Forelimb muscle (tissue), 1 donor: ENCODE results near the gene LGMN. TPM values are rescaled to one million over a fixed set of nuclear protein-coding genes. Genes with fewer than 3 reads are reported as not detected.
"Not testable (repeated sequence)": the region's sequence is repeated elsewhere in the genome, so short reads cannot be mapped to it uniquely, and the experiment has no call there.

Source experiments
- DNase-seq: peaks from one replicate; pipeline ENCODE4 v3.0.0-alpha.2; 2013; ENCODE audit warnings: low read depth
- polyA plus RNA-seq: library from polyadenylated mRNA; unstranded; fragments of 120-200 nt; gene quantifications from one replicate; pipeline ENCODE4 v1.2.1, GENCODE V29; 2013; ENCODE audit not compliant: insufficient read length

Gene LGMN
- polyA plus RNA-seq = 82.3 TPM

DNA sequence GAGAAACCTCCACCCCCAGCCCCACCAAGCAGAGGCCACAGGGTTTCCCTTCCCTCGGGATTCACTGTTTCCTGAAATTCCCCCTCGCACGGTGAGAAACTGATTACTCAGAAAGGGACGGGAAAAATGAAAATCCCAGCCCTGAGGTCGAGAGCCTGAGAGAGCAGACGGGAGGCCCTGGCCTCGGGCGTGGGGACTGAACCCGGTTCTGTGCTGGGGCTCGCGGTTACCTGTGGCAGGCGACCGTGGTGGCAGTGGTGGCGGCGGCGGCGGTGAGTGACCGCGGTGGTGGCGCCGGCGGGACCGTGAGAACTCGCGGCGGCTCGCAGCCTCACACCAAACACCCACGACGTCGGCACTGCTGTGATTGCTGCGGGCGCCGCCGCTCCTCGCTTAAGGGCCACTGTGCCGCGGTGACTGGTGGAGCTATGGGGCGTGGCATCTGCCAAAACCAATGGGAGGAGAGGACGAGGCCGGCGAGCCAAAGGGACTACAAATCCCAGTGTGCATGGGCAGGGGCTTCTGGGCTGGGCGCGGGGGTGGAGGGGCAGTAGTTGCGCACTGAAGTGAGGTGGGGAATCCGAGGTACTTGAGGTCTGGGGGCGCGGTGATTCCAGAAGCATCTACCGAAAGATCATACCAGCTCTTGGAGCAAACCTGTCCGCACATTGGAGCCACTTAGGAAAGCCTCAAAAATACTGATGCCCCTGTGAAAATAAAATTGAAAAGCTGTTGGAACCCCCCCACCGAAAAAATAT lies at the start of gene LGMN:
LGMN (minus strand) TSS at position 369 of the 758 bp plus-strand sequence. CDS start 15,841 bp downstream, outside the sequence.
- peak; percentile 73 for DNase-seq

DNA sequence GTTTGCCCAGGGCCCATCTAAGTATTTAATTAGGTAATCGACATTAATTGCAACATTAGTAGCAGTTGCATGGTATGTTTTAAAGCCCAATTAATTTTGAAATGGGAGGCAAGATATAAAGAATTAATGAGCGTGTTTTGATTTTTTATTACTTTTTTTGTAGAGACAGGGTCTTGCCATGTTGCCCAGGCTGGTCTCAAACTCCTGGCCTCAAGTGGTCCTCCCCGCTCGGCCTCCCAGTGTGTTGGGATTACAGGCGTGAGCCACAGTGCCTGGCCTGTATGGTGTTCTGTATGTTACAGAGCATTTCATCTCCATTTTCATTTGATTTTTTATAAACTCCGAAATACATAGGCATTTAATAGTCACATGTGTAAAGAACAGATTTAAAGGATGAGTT lies 46.5 kb upstream of the LGMN start:
- DNase-seq = no peak

- no peak for DNase-seq
Measured at GRCh38 chr14:92794547-92794941, 46.1 kb upstream of the LGMN start.

DNA sequence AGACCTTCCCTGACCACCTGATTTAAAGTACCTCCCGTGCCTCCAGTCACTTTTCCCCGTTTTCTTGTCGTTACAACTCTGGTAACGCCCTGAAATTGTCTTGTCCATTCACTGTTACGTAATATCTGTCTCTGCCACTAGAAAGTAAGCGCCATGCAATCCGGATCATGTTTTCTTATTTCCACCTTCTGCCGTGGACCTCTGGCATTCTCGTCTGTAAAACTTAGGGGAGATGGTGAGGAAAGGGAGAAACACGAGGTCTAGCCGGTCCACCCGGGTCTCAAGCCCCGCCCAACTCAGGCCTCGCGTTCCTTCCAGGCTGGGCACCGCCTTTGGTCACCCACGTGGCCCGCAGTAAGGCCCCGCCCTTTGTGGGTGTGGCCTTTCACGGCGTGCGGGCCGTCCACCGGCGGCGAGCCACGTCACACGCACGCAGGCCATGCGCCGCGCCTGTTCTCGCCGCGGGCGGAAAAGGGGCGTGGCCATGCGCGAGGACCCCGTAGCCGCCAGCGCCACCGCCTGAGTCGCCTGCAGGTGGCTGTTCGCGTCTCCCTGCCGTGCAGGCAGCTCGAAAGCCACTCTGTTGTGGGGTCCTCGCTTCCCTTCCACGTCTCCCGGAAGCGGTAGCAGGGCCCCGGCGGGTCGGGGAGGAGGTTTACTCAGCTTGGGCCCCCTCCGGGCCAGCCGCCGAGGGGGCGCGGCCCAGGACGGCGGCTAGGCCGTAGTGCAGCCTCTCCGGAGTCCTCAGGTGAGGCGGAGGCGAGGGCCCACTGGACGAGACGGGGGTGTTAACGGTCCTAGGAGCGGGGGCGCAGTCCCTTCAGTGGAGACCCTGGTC lies 45.5 kb upstream of the LGMN start, which contains the start of gene GOLGA5:
GOLGA5 (plus strand) TSS at position 597 of the 838 bp plus-strand sequence. CDS start 3,133 bp downstream, outside the sequence.
- DNase-seq = peak; percentile 95

GRCh38 chr14:92792885-92793284 lies 44.5 kb upstream of the LGMN start:
- no peak for DNase-seq

DNA sequence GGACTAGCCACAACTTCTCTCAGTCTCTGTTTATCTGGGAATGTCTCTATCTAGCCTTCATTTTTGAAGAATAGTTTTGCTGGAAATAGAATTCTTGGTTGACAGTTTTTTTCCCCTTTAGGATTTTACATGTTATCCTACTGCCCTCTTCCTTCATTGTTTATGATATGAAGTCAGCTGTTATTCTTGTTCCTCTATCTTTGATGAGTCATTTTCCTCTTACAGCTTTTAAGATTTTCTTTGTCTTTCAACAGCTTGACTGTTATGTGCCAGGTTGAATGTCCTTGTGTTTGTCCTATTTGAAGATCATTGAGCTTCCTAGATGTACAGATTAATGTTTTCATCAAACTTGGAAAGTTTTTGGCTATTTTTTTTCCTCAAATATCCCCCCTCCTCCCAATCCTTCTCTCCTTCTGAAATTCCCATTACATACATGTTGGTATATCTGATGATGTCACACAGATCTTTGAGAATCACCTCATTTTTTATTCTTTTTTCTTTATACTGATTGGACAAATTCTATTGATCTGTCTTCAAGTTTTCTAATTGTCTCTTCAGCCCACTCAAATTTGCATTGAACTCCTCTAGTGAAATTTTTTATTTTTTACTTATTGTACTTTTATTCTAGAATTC lies 41.1 kb upstream of the LGMN start:
- no peak for DNase-seq

DNA sequence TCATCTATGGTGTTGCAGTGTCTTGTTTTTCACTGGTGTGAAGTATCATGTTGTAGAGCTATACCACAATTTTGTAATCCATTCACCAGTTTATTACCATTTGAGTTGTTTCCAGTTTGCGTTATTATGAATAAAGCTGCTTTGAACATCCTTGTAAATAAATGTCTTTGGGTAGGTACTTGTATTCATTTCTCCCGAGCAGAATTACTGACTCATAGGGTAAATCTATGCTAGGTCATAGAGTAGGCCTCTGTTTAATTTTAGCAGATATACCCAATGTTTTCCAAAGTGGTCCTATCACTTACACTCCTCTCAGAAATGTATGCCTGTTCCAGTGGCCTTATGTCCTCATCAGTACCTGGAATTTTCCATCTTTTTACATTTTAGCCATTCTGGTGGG lies 39.1 kb upstream of the LGMN start:
- DNase-seq = no peak

- DNase-seq = no peak
Measured at GRCh38 chr14:92786427-92786756, 38.0 kb upstream of the LGMN start.

DNA sequence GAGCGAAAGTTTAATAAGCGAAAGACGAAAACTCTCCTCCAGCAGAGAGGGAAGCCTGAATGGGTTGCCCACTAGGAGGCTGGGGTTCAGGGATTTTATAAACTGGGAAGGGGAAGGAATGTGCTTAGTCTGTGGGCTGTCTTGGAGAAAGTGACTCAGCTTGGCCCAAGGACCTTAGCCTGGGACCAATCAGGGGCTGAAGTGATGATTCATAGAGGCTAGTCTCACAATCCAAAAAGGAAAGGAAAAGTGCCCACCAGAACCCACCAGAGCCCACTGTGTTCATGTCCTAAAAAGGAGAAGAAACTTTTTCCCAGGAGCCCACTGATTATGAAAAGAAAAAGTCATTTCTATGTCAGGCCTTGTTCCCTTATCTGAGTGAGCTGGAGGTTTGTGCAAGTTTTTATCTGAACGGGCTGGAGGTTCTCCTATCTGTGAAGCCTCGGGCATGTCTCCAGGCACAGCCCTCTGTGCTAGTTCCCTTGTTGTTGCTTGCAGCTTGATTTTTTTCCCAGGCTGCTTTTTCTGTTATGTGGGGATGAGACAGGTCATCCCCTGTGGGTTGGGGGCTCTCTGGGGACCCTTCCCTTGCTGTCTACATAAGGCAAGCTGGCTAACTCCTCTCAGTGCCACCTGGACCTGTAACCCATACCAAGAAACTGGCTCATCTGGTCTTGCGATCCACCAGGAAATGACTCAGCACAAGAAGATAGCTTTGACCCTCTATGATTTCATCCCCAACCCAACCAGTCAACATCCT lies 37.4 kb upstream of the LGMN start:
- no peak for DNase-seq

DNA sequence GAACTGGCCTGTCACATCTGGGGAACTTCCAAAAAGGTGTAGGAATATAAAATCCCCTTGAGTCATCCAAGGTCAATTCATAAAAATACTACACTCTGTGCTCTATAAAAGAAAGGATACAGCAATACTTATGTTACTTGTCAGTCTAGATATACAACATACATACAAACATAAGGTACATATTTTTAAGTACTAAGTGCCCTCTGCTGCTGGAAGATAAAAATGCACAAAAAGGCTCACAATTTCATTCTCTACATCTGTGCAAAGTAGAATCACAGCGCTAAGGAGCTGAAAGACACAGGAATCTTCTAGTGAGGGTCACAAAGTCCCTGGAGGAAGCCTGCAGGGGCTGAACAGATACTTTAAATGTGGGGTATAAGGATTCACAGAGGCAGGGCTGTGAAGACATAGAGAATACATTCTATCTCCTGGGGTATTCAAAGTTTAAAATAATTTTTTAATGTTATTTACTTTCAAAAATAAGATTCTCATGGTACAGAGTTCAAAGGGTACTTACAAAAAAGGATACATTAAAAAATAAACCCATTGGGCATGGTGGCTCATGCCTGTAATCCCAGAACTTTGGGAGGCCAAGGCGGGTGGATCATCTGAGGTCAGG lies 35.5 kb upstream of the LGMN start:
- DNase-seq = peak; percentile 52

- DNase-seq = no peak
Measured at GRCh38 chr14:92781350-92781749, 32.9 kb upstream of the LGMN start.

DNA sequence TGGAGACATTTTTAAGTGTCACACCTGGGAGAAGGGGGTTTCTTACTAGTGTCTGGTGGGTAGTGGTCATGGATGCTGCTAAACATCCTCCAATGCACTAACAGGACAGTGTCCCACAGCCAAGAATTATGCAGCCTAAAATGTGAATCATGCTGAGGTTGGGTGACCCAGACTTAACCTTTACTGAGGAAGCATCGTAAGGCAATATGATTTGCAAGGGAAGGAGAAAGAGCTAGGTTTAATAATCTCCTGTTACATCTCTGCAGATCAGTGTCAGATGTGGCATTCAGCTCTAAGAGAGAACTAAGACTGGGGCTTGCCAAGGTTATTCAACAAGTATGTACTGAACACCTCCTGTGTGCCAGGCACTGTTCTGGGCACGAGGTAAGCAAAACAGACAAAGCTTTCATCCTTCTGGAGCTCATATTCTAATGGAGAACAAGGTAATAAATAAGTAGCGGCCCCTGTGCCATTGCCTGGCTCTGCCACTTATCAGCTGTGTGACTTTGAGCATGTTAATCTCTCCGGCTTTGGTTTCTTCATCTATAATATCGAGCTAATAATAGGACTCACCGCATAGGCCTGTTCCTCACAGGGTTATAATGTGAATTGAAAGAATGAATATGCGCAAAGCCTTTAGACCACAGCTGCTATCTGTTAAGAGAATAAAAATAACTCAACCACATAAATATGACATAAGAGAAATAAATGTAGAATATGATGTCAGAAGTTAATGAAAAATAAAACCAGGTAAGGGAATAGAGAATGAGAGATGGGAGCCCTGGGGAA lies 32.2 kb upstream of the LGMN start:
- no peak for DNase-seq

DNA sequence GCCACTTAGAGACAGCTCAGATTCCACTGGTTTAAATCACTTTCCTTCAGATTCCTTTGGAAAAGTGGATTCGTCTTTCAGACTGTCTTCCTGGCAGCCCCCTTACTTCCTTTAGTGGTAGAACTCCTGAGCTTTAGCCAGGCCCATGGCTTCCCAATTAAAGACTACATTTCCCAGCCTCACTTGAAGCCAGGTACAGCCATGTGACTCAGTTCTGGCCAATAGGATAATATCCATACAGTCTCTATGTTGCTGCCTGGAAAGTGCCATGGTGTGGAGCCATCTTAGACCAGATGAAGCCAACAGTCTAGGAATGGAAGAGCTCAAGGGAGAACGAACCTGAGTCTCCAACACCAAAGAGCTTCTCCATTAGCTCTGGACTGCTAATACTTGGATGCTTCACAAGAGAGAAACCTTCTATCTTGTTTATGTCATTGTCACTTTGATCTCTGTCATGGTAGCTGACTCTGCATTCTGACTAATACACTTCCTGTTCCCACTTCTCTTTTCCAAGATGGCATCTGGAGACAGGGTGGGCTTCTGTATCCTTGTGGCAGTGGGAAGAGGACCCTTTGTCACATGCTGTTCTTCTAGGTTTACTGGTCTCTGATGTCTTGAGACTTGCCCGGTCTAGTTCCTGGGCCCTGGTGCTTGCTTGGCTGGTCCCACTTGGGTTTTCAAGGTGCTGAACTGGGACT lies 30.6 kb upstream of the LGMN start:
- DNase-seq = not testable (repeated sequence)

GRCh38 chr14:92775292-92775691 lies 26.9 kb upstream of the LGMN start:
- not testable (repeated sequence) for DNase-seq

DNA sequence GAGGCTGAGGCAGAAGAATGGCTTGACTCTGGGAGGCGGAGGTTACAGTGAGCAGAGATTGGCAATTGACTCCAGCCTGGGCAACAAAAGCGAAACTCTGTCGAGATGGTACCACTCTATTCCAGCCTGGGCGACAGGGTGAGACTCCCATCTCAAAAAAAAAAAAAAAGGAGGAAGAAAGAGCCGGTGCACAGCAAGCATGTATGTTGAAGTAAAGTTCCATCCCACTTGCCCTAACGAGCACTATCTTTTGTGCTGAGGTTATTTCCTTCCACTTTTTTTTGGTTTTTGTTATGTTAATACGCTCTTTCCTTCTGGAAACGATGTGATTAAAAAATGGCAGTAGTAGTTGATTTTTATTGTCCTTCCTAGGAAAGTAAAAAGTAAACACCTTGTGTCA lies 26.1 kb upstream of the LGMN start:
- DNase-seq = no peak

DNA sequence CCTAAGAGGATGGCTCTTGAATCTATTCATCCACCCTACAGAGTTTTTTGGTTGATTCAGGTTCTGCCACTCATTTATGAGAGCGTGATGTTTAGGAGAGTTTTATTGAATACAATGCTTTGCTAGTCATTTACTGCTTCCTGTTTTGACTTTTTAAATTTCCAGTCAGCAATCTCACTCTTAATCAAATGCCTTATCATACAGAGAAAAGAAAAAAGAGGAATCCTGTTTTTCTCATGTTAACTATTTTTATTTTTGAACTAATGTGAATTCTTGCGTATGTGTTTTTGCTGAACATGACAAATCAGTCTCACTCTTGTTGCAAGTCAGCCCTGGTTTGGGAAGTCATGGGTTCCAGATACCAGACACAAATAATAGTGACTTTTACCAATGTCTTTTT lies 22.1 kb upstream of the LGMN start:
- DNase-seq = no peak

DNA sequence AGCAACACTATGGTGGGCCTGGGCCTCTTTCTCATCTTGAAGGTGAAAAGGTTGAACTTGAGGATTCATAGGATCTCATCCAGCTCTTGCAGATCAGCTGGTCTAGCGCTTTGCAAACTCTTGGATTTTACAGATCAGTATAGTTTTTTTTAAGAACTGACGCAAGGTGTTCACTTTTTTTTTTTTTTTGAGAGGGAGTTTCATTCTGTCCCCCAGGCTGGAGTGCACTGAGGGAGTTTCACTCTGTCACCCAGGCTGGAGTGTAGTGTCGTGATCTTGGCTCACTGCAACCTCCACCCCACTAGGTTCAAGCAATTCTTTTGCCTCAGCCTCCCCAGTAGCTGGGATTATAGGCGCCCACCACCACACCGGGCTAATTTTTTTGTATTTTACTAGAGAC lies 20.4 kb upstream of the LGMN start:
- no peak for DNase-seq

- not testable (repeated sequence) for DNase-seq
Measured at GRCh38 chr14:92768236-92768635, 19.8 kb upstream of the LGMN start.
